MM.1S (cell line): ENCODE measurements around the gene RAB40A.
A peak's percentile ranks its signal among the peaks of the same experiment; 100 is the strongest.

Source experiments
- DNase-seq: peaks from one replicate; pipeline ENCODE4 v3.0.0-alpha.2; 2015
- H2AFZ ChIP-seq: fragments of 300-600 bp; sonication (generic); 2 replicates; pipeline ENCODE4 v1.6.0; 2016; ENCODE audit warnings: antibody characterized with exemption, low read length
- H3F3A ChIP-seq: fragments of 300-600 bp; sonication (generic); 2 replicates; pipeline ENCODE4 v1.6.1; 2016; ENCODE audit warnings: mild to moderate bottlenecking, antibody characterized with exemption, low read length, moderate library complexity, mixed read lengths; ENCODE audit not compliant: insufficient read depth
- H3K27ac ChIP-seq: fragments of 300-600 bp; sonication (generic); 2 replicates; pipeline ENCODE4 v1.5.1; 2016; ENCODE audit warnings: mild to moderate bottlenecking, low read length
- H3K27me3 ChIP-seq: fragments of 300-600 bp; sonication (generic); replicated peaks from 2 replicates; pipeline ENCODE4 v1.6.0; 2016; ENCODE audit warnings: low read length; ENCODE audit not compliant: insufficient read depth
- H3K36me3 ChIP-seq: fragments of 300-600 bp; sonication (generic); replicated peaks from 2 replicates; pipeline ENCODE4 v1.6.1; 2016; ENCODE audit warnings: mild to moderate bottlenecking, low read length, mixed read lengths; ENCODE audit not compliant: insufficient read depth
- H3K4me1 ChIP-seq: fragments of 300-600 bp; sonication (generic); 2 replicates; pipeline ENCODE4 v1.6.1; 2016; ENCODE audit warnings: low read length, mixed read lengths
- H3K4me2 ChIP-seq: fragments of 300-600 bp; sonication (generic); 2 replicates; pipeline ENCODE4 v1.6.0; 2016; ENCODE audit warnings: low read depth, low read length
- H3K4me3 ChIP-seq: fragments of 300-600 bp; sonication (generic); 2 replicates; pipeline ENCODE4 v1.5.1; 2016; ENCODE audit warnings: low read length, mixed read lengths
- H3K79me2 ChIP-seq: fragments of 300-600 bp; sonication (generic); 2 replicates; pipeline ENCODE4 v1.6.1; 2016; ENCODE audit warnings: mixed run types, low read length, mixed read lengths
- H3K9ac ChIP-seq: fragments of 300-600 bp; sonication (generic); 2 replicates; pipeline ENCODE4 v1.6.1; 2016; ENCODE audit warnings: low read length, mixed read lengths
- H3K9me2 ChIP-seq: fragments of 300-600 bp; sonication (generic); replicated peaks from 2 replicates; pipeline ENCODE4 v1.6.1; 2016; ENCODE audit warnings: mild to moderate bottlenecking, low read length, mixed read lengths; ENCODE audit not compliant: insufficient read depth
- H3K9me3 ChIP-seq: fragments of 300-600 bp; sonication (generic); replicated peaks from 2 replicates; pipeline ENCODE4 v1.6.1; 2016; ENCODE audit warnings: mild to moderate bottlenecking, low read length, mixed read lengths; ENCODE audit not compliant: insufficient read depth
- H4K20me1 ChIP-seq: fragments of 300-600 bp; sonication (generic); 2 replicates; pipeline ENCODE4 v1.6.1; 2016; ENCODE audit warnings: mild to moderate bottlenecking, low read length, moderate library complexity, mixed read lengths; ENCODE audit not compliant: insufficient read depth
- EZH2 ChIP-seq: fragments of 300-600 bp; sonication (generic); optimal IDR thresholded peaks from 2 replicates; pipeline ENCODE3; 2017; ENCODE audit warnings: low read depth, mild to moderate bottlenecking, antibody characterized with exemption, low read length, mixed read lengths
- EZH2phosphoT487 ChIP-seq: fragments of 300-600 bp; sonication (generic); IDR thresholded peaks from 2 replicates; pipeline ENCODE4 v1.6.1; 2018; ENCODE audit warnings: antibody characterized with exemption, low read length
- TF ChIP-seq, protein P1 (sequence below): fragments of 300-600 bp; sonication (generic); IDR thresholded peaks from 2 replicates; pipeline ENCODE4 v1.5.1; 2016; ENCODE audit warnings: antibody characterized with exemption, low read length, mixed read lengths

Gene RAB40A

GRCh38 chrX:103533511-103534216 lies 14.4 kb upstream of the RAB40A start:
- H3K27me3 ChIP-seq = no peaks in the 10 kb centered on the region
- DNase-seq = peak; percentile 54
- no peak for TF ChIP-seq EZH2
- TF ChIP-seq, protein P1, sequence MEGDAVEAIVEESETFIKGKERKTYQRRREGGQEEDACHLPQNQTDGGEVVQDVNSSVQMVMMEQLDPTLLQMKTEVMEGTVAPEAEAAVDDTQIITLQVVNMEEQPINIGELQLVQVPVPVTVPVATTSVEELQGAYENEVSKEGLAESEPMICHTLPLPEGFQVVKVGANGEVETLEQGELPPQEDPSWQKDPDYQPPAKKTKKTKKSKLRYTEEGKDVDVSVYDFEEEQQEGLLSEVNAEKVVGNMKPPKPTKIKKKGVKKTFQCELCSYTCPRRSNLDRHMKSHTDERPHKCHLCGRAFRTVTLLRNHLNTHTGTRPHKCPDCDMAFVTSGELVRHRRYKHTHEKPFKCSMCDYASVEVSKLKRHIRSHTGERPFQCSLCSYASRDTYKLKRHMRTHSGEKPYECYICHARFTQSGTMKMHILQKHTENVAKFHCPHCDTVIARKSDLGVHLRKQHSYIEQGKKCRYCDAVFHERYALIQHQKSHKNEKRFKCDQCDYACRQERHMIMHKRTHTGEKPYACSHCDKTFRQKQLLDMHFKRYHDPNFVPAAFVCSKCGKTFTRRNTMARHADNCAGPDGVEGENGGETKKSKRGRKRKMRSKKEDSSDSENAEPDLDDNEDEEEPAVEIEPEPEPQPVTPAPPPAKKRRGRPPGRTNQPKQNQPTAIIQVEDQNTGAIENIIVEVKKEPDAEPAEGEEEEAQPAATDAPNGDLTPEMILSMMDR = peak; percentile 82
- no peak for TF ChIP-seq EZH2phosphoT487
- H3K36me3 ChIP-seq = no peaks in the 10 kb centered on the region
- no peaks in the 10 kb centered on the region for H3K9me3 ChIP-seq
- H2AFZ ChIP-seq = 0 out of 2 replicates have a peak overlapping the region, but pooled peaks have one; percentile 42
- no peaks in the 10 kb centered on the region for H3K9me2 ChIP-seq
- no peaks in the 10 kb centered on the region for H3F3A ChIP-seq
- H3K4me2 ChIP-seq = peak overlapping the region; percentile 54; the same call in 1 of the 2 replicates
- H3K79me2 ChIP-seq = no peaks in the 10 kb centered on the region
- H3K27ac ChIP-seq = no peak overlapping the region
- H3K4me3 ChIP-seq = no peak overlapping the region
- H4K20me1 ChIP-seq = no peaks in the 10 kb centered on the region
- H3K4me1 ChIP-seq = no peaks in the 10 kb centered on the region
- H3K9ac ChIP-seq = no peak overlapping the region

DNA sequence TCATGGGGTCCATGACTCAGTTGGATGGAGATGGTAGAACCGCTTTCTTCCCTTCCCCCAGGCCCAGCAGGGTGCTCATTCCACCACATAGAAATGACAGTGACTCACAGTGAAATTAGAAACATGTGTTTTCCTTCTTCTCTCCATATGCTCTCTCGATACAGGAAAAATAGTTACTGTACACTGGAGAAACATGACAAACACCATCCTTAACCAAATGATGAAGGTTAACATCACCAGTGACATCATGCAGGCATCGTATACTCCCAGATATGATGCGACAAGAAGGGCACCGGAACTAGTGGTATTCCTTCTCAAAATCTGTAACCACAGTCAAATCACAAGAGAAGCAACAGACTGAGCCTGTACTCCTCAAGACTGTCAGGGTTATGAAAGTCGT lies 11.7 kb upstream of the RAB40A start:
- no peak overlapping the region for H3K4me2 ChIP-seq
- no peak overlapping the region for H3K4me3 ChIP-seq
- no peaks in the 10 kb centered on the region for H3K9me3 ChIP-seq
- no peak overlapping the region for H3K9ac ChIP-seq
- no peaks in the 10 kb centered on the region for H3K79me2 ChIP-seq
- TF ChIP-seq EZH2 (no peak), EZH2phosphoT487 (no peak)
- TF ChIP-seq, protein P1 = no peak
- no peaks in the 10 kb centered on the region for H4K20me1 ChIP-seq
- no peak overlapping the region for H3K27ac ChIP-seq
- no peaks in the 10 kb centered on the region for H3K27me3 ChIP-seq
- no peak for DNase-seq
- no peaks in the 10 kb centered on the region for H3K4me1 ChIP-seq
- H3F3A ChIP-seq = no peaks in the 10 kb centered on the region
- no peak overlapping the region for H2AFZ ChIP-seq
- H3K36me3 ChIP-seq = no peaks in the 10 kb centered on the region
- no peaks in the 10 kb centered on the region for H3K9me2 ChIP-seq

DNA sequence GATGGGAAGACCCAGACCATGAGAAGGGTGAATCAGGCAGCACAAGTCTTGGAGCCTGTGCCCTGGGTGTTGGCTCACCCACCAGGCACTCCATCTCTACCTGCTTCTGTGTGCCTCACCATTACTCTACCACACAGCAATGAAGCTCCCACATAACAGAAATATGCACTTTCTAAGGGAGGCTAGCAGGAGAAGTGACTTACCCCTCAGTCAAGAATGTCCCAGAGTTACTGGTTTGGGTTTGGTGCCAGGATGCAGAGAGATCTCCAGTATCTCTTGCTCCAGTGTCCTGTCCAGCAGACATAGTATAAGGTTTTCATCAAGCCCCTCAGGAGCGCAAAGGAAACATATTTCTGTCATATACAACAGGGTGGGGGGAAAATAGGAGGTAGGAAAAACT lies 11.3 kb upstream of the RAB40A start:
- no peaks in the 10 kb centered on the region for H3F3A ChIP-seq
- H3K27me3 ChIP-seq = no peaks in the 10 kb centered on the region
- H3K9me3 ChIP-seq = no peaks in the 10 kb centered on the region
- H2AFZ ChIP-seq = no peak overlapping the region
- H4K20me1 ChIP-seq = no peaks in the 10 kb centered on the region
- no peak overlapping the region for H3K4me2 ChIP-seq
- no peaks in the 10 kb centered on the region for H3K4me1 ChIP-seq
- no peak for TF ChIP-seq EZH2
- TF ChIP-seq, protein P1 = no peak
- TF ChIP-seq EZH2phosphoT487 = no peak
- H3K36me3 ChIP-seq = no peaks in the 10 kb centered on the region
- H3K79me2 ChIP-seq = no peaks in the 10 kb centered on the region
- H3K9me2 ChIP-seq = no peaks in the 10 kb centered on the region
- no peak overlapping the region for H3K27ac ChIP-seq
- no peak overlapping the region for H3K4me3 ChIP-seq
- no peak for DNase-seq
- H3K9ac ChIP-seq = no peak overlapping the region
